DOHH2 (cell line): ENCODE data around the gene GOLT1A.

Experiments used
- H3F3A ChIP-seq: fragments of 200-600 bp; sonication (generic), shearing (Covaris generic); 2 replicates; pipeline ENCODE4 v1.6.0; 2016; ENCODE audit warnings: antibody characterized with exemption, mild to moderate bottlenecking; ENCODE audit not compliant: control insufficient read depth, insufficient read depth
- H3K27ac ChIP-seq: fragments of 200-600 bp; sonication (generic); 2 replicates; pipeline ENCODE4 v1.5.1; 2014; ENCODE audit warnings: low read depth, mild to moderate bottlenecking, low read length, moderate library complexity
- H3K27me3 ChIP-seq: fragments of 200-600 bp; sonication (generic); 2 replicates; pipeline ENCODE4 v1.6.1; 2014; ENCODE audit warnings: mild to moderate bottlenecking, low read length, mixed read lengths; ENCODE audit not compliant: control insufficient read depth
- H3K36me3 ChIP-seq: fragments of 200-600 bp; sonication (generic); 2 replicates; pipeline ENCODE4 v1.6.1; 2014; ENCODE audit warnings: mild to moderate bottlenecking, low read length, moderate library complexity, mixed read lengths; ENCODE audit not compliant: control insufficient read depth
- H3K4me1 ChIP-seq: fragments of 200-600 bp; sonication (generic); 2 replicates; pipeline ENCODE4 v1.6.1; 2014; ENCODE audit warnings: mild to moderate bottlenecking, low read length, mixed read lengths; ENCODE audit not compliant: control insufficient read depth
- H3K4me2 ChIP-seq: fragments of 200-600 bp; sonication (generic); 2 replicates; pipeline ENCODE4 v1.6.0; 2014; ENCODE audit warnings: mild to moderate bottlenecking, low read length, moderate library complexity
- H3K4me3 ChIP-seq: fragments of 200-600 bp; sonication (generic); 2 replicates; pipeline ENCODE4 v1.5.1; 2014; ENCODE audit warnings: mild to moderate bottlenecking, low read length, mixed read lengths
- H3K79me2 ChIP-seq: fragments of 200-600 bp; sonication (generic); 2 replicates; pipeline ENCODE4 v1.6.1; 2014; ENCODE audit warnings: mild to moderate bottlenecking, low read length, mixed read lengths; ENCODE audit not compliant: control insufficient read depth
- H3K9me2 ChIP-seq: fragments of 200-600 bp; sonication (generic); replicated peaks from 2 replicates; pipeline ENCODE4 v1.6.1; 2014; ENCODE audit warnings: mild to moderate bottlenecking, low read length, mixed read lengths; ENCODE audit not compliant: control insufficient read depth
- H3K9me3 ChIP-seq: fragments of 200-600 bp; sonication (generic); 2 replicates; pipeline ENCODE4 v1.6.1; 2014; ENCODE audit warnings: antibody characterized with exemption, low read length, mixed read lengths; ENCODE audit not compliant: control insufficient read depth, insufficient read depth
- H4K20me1 ChIP-seq: fragments of 200-600 bp; sonication (generic); 2 replicates; pipeline ENCODE4 v1.6.0; 2014; ENCODE audit warnings: low read depth, mild to moderate bottlenecking, antibody characterized with exemption, low read length, moderate library complexity; ENCODE audit not compliant: control insufficient read depth, insufficient read depth
- EZH2phosphoT487 ChIP-seq: fragments of 200-600 bp; sonication (generic); IDR thresholded peaks from 2 replicates; pipeline ENCODE4 v1.6.1; 2017; ENCODE audit warnings: borderline replicate concordance, mild to moderate bottlenecking, antibody characterized with exemption, low read length, moderate library complexity, mixed read lengths
- TF ChIP-seq, protein P1 (sequence below): fragments of 200-600 bp; sonication (generic); IDR thresholded peaks from one replicate; pipeline ENCODE4 v1.5.1; 2014; ENCODE audit warnings: antibody characterized with exemption, mild to moderate bottlenecking, low read depth, low read length; ENCODE audit not compliant: poor library complexity, severe bottlenecking

GOLT1A gene

DNA sequence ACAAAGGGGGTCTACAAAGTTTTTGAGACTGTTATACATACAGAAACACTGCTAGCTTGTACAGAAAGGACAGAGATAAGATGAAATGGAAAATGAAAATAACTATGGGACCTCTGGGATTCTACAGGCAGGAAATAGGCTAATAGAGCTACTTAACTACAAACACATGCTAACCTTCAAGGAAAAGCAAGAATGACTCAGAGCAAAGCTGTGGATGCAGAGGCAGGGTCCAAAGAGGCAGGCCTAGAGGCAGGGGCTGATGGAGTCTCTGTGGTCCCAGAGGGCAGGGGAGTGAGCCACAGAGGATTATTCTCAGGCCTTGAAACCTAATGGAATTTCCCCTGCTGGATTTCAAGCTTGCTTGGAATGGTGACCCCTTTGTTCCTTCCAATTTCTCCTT, 18.7 kb upstream of the GOLT1A start:
- H3K79me2 ChIP-seq, result no peaks in the 10 kb centered on the region
- H3K4me2 ChIP-seq, result no peak overlapping the region
- no peaks in the 10 kb centered on the region for H3K9me2 ChIP-seq
- TF ChIP-seq, protein P1, sequence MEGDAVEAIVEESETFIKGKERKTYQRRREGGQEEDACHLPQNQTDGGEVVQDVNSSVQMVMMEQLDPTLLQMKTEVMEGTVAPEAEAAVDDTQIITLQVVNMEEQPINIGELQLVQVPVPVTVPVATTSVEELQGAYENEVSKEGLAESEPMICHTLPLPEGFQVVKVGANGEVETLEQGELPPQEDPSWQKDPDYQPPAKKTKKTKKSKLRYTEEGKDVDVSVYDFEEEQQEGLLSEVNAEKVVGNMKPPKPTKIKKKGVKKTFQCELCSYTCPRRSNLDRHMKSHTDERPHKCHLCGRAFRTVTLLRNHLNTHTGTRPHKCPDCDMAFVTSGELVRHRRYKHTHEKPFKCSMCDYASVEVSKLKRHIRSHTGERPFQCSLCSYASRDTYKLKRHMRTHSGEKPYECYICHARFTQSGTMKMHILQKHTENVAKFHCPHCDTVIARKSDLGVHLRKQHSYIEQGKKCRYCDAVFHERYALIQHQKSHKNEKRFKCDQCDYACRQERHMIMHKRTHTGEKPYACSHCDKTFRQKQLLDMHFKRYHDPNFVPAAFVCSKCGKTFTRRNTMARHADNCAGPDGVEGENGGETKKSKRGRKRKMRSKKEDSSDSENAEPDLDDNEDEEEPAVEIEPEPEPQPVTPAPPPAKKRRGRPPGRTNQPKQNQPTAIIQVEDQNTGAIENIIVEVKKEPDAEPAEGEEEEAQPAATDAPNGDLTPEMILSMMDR, result no peak
- no peak for TF ChIP-seq EZH2phosphoT487
- H3K36me3 ChIP-seq, result no peaks in the 10 kb centered on the region
- H3F3A ChIP-seq, result no peaks in the 10 kb centered on the region
- H3K4me1 ChIP-seq, result no peaks in the 10 kb centered on the region
- no peaks in the 10 kb centered on the region for H4K20me1 ChIP-seq
- peaks cover 7% of the 10 kb centered on the region for H3K27me3 ChIP-seq
- no peaks in the 10 kb centered on the region for H3K9me3 ChIP-seq
- no peak overlapping the region for H3K27ac ChIP-seq
- no peak overlapping the region for H3K4me3 ChIP-seq

DNA sequence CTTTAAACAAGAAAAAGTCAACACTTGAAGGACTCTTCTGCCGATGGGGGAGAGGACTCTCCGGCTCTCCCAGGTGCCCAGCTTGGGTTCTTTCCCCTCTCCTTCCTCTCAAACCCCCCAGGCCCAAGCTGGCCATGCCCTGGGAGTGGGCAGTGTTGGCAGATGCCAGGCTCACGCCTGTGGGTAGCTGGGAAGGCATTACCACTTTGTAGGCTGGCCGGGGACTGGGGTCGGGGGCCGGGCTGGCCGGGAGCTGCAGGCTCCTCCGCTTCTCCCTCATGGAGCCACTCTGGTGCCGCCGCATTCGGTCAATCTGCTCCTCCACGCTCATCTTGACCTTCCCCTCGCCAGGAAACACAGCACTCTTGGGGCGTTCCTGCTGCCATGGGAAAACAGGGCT, 16.4 kb upstream of the GOLT1A start:
- no peak overlapping the region for H3K27ac ChIP-seq
- H3K79me2 ChIP-seq, result no peaks in the 10 kb centered on the region
- no peaks in the 10 kb centered on the region for H3K4me1 ChIP-seq
- H3F3A ChIP-seq, result no peaks in the 10 kb centered on the region
- no peaks in the 10 kb centered on the region for H4K20me1 ChIP-seq
- H3K9me2 ChIP-seq, result no peaks in the 10 kb centered on the region
- H3K27me3 ChIP-seq, result peaks cover 7% of the 10 kb centered on the region
- H3K4me2 ChIP-seq, result no peak overlapping the region
- H3K36me3 ChIP-seq, result no peaks in the 10 kb centered on the region
- H3K4me3 ChIP-seq, result no peak overlapping the region
- TF ChIP-seq, protein P1, result no peak
- no peaks in the 10 kb centered on the region for H3K9me3 ChIP-seq

DNA sequence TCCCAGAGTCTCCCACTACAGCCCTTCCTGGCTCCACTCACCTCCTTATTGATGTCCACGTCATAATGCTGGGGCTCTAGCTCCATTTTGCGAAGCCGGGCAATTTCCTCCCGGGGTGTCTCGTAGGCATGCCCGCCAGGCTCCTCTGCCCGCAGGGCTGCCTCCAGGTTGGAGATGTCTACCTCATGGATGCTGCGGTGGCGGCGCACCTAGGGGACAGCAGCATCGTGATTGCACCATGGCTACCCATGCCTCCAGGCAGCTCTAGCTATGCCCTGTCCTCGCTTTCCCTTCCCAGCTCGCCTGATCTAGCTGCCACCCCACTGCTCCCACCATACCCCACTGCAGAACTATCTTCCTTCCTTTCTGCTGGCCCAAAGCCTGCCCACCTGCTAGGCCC, 15.1 kb upstream of the GOLT1A start:
- Histone ChIP-seq H3K4me2 (no peak overlapping the region), H3K9me2 (no peaks in the 10 kb centered on the region), H3K36me3 (no peaks in the 10 kb centered on the region), H3F3A (no peaks in the 10 kb centered on the region), H3K27me3 (peaks cover 7% of the 10 kb centered on the region), H3K27ac (no peak overlapping the region), H3K4me1 (no peaks in the 10 kb centered on the region), H3K9me3 (no peaks in the 10 kb centered on the region), H3K4me3 (no peak overlapping the region), H3K79me2 (no peaks in the 10 kb centered on the region), H4K20me1 (no peaks in the 10 kb centered on the region)
- TF ChIP-seq, protein P1, result no peak
- no peak for TF ChIP-seq EZH2phosphoT487
